K562 (cell line): ENCODE measurements around the gene HTR3E. TPM values are rescaled to one million over a fixed set of nuclear protein-coding genes. Genes with fewer than 3 reads are reported as not detected.

ENCODE experiments used
- CBX5 ChIP-seq: IDR thresholded peaks from 2 replicates; pipeline ENCODE4 v1.6.1; 2014; ENCODE audit warnings: low read depth, borderline replicate concordance
- CHD4 ChIP-seq: fragments of 200-600 bp; sonication (generic); IDR thresholded peaks from 3 replicates; pipeline ENCODE4 v1.6.1; 2012; ENCODE audit warnings: low read depth, mild to moderate bottlenecking, mixed read lengths, low read length, inconsistent platforms; ENCODE audit not compliant: insufficient read depth, insufficient replicate concordance, poor library complexity, severe bottlenecking
- DNMT1 ChIP-seq: fragments of 450-650 bp; IDR thresholded peaks from 2 replicates; pipeline ENCODE4 v1.6.1; 2016; ENCODE audit warnings: antibody characterized with exemption, mild to moderate bottlenecking
- E2F8 ChIP-seq: fragments of 450-650 bp; IDR thresholded peaks from 2 replicates; pipeline ENCODE4 v1.7.1; 2018; ENCODE audit warnings: mild to moderate bottlenecking, low read depth; ENCODE audit not compliant: partially characterized antibody
- HMG20A ChIP-seq: fragments of 450-650 bp; formaldehyde crosslinking; conservative IDR thresholded peaks from 2 replicates; pipeline ENCODE4 v1.4.0; 2020; ENCODE audit warnings: mild to moderate bottlenecking, mixed read lengths
- IFI16 ChIP-seq: fragments of 250-450 bp; sonication (Bioruptor Pico); IDR thresholded peaks from 2 replicates; pipeline ENCODE4 v2.1.2; 2022; ENCODE audit warnings: mild to moderate bottlenecking, inconsistent platforms
- L3MBTL2 ChIP-seq: fragments of 450-650 bp; IDR thresholded peaks from 2 replicates; pipeline ENCODE4 v1.6.1; 2016; ENCODE audit warnings: mild to moderate bottlenecking, moderate library complexity
- LCOR ChIP-seq: sonication (generic); formaldehyde crosslinking; IDR thresholded peaks from 2 replicates; pipeline ENCODE4 v1.8.0; 2022; ENCODE audit warnings: mild to moderate bottlenecking, missing genetic modification reagents
- MECOM ChIP-seq: fragments of 250-450 bp; sonication (Bioruptor Pico); IDR thresholded peaks from 2 replicates; pipeline ENCODE4 v1.8.0; 2022; ENCODE audit warnings: inconsistent platforms
- MTA2 ChIP-seq: fragments of 450-650 bp; IDR thresholded peaks from 2 replicates; pipeline ENCODE4 v1.6.1; 2016; ENCODE audit warnings: low read depth
- MXI1 ChIP-seq: IDR thresholded peaks from 2 replicates; pipeline ENCODE4 v1.6.1; 2011; ENCODE audit warnings: low read depth, mild to moderate bottlenecking, improper control_type of control experiment, low read length
- NUFIP1 ChIP-seq: fragments of 450-650 bp; IDR thresholded peaks from 2 replicates; pipeline ENCODE4 v1.6.1; 2018; ENCODE audit not compliant: partially characterized antibody
- PBX2 ChIP-seq, 2 experiments: IDR thresholded peaks in 1 of 2; conservative IDR thresholded peaks in 1 of 2; 2 replicates each; pipeline ENCODE4 v1.6.1; 2016; ENCODE audit warnings: low read depth in 2 of 2, mild to moderate bottlenecking in 1 of 2, missing compliant biosample characterization in 1 of 2, missing genetic modification characterization in 1 of 2, moderate library complexity in 1 of 2
- SETDB1 ChIP-seq: IDR thresholded peaks from one replicate; pipeline ENCODE4 v1.6.1; 2012; ENCODE audit warnings: low read length, control low read depth, inconsistent platforms
- SIN3B ChIP-seq: fragments of 450-650 bp; IDR thresholded peaks from 2 replicates; pipeline ENCODE4 v1.6.1; 2017; ENCODE audit warnings: low read depth, mild to moderate bottlenecking, moderate library complexity
- SMAD3 ChIP-seq: fragments of 450-650 bp; formaldehyde crosslinking; conservative IDR thresholded peaks from 2 replicates; pipeline ENCODE4 v1.4.0; 2020; ENCODE audit warnings: mild to moderate bottlenecking
- TEAD1 ChIP-seq, 2 experiments: fragments of 450-650 bp in 1 of 2; sonication (generic) in 1 of 2; formaldehyde crosslinking; IDR thresholded peaks; 2 replicates each; pipeline versions ENCODE4 v1.4.0 to v1.8.0; 2020 to 2022; ENCODE audit warnings: mild to moderate bottlenecking in 2 of 2, missing genetic modification reagents in 1 of 2
- TFE3 ChIP-seq: fragments of 450-650 bp; formaldehyde crosslinking; IDR thresholded peaks from 2 replicates; pipeline ENCODE4 v1.4.0; 2020; ENCODE audit warnings: mild to moderate bottlenecking, mixed read lengths
- ZC3H8 ChIP-seq: fragments of 450-650 bp; IDR thresholded peaks from 2 replicates; pipeline ENCODE4 v1.6.1; 2017
- ZNF23 ChIP-seq: fragments of 250-450 bp; sonication (Bioruptor Pico); IDR thresholded peaks from 2 replicates; pipeline ENCODE4 v1.4.0; 2020; ENCODE audit warnings: mild to moderate bottlenecking
- ZNF316 ChIP-seq: fragments of 450-650 bp; IDR thresholded peaks from 2 replicates; pipeline ENCODE4 v1.6.1; 2016
- ZNF561 ChIP-seq: fragments of 450-650 bp; formaldehyde crosslinking; conservative IDR thresholded peaks from 2 replicates; pipeline ENCODE4 v1.4.0; 2020; ENCODE audit warnings: mild to moderate bottlenecking, moderate library complexity
- polyA plus RNA-seq, 8 experiments: library from polyadenylated mRNA; depleted of rRNA in 4 of 8; stranded (reverse) in 5 of 8; unstranded in 3 of 8; fragments of >200 nt; fragmentation: Nextera tagmentation in 2 of 8; fragmentation: Illumina TruSeq in 1 of 8; extraction: Ambion mirVana in 2 of 8; extraction: Trizol in 1 of 8; gene quantifications; 2 replicates each; pipeline versions ENCODE4 v1.2.1 to v1.2.3, GENCODE V29; 2011 to 2014; ENCODE audit warnings: inconsistent platforms in 1 of 8, missing spikeins in 1 of 8
- total RNA-seq, 7 experiments: library from RNA; depleted of rRNA in 6 of 7; stranded (reverse); fragments of >200 nt in 6 of 7; fragmentation: Illumina TruSeq in 2 of 7; extraction: Trizol in 2 of 7; gene quantifications; 2 replicates each; pipeline versions ENCODE4 v1.2.1 to v1.2.3, GENCODE V29; 2011 to 2021; ENCODE audit warnings: low replicate concordance in 1 of 7
- TF ChIP-seq, protein P1 (sequence below): fragments of 250-450 bp; sonication (Bioruptor Pico); IDR thresholded peaks from 2 replicates; pipeline ENCODE4 v1.8.0; 2021; ENCODE audit warnings: borderline replicate concordance, mild to moderate bottlenecking, moderate library complexity; ENCODE audit not compliant: poor library complexity, severe bottlenecking

The HTR3E gene
- total and polyA plus RNA-seq, 9 of the 15 experiments (the other 6 are each of a cell fraction or from before 2014, with no cell fraction given): not detected

DNA sequence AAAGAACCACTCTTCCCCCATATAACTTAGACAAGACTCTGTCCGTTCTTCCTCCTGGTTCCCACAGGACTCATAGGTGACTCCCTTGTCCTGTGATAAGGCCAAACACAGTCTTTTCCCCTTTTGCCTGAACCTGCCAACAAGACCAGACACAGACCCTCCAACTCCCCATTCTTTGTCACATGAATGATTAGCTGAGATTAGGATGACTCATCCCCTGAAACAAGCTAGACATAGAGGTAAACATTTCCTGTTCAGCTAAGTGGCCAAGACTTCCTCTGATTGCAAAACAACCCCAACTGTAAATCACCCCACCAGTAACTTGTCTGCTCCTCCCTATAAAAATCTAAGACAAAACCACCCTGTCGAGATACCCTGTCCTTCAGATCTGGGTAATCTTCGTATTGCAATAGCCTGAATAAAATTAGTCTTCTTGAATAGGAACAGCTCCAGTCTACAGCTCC, 11.4 kb upstream of the HTR3E start (continued):
- TF ChIP-seq PBX2 (CRISPR knock-in tag; IDR thresholded peaks at IDR 0.05; ENCODE audit: low read depth): no peak
- TF ChIP-seq PBX2 (tag; conservative IDR thresholded peaks at IDR 0.05; ENCODE audit: low read depth): peak; percentile 92
- TF ChIP-seq TEAD1 (CRISPR knock-in tag; IDR thresholded peaks at IDR 0.05): 0 out of 4 replicates have a peak, but pooled peaks of 1 of the 2 experiments have one; percentile 7
- no peak for TF ChIP-seq NUFIP1
- TF ChIP-seq CBX5: peak; percentile 78
- no peak for TF ChIP-seq ZNF561 (CRISPR knock-in tag)
- no peak for TF ChIP-seq E2F8
- TF ChIP-seq TFE3 (CRISPR knock-in tag): no peak
- no peak for TF ChIP-seq MECOM
- TF ChIP-seq SMAD3 (CRISPR knock-in tag): no peak
- TF ChIP-seq IFI16: no peak
- no peak for TF ChIP-seq SETDB1
- no peak for TF ChIP-seq SIN3B
- no peak for TF ChIP-seq ZNF23 (CRISPR knock-in tag)
- TF ChIP-seq LCOR (CRISPR knock-in tag): no peak
- TF ChIP-seq MXI1: no peak
- no peak for TF ChIP-seq ZNF316
- TF ChIP-seq, protein P1, sequence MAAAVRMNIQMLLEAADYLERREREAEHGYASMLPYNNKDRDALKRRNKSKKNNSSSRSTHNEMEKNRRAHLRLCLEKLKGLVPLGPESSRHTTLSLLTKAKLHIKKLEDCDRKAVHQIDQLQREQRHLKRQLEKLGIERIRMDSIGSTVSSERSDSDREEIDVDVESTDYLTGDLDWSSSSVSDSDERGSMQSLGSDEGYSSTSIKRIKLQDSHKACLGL (CRISPR knock-in tag): no peak
- no peak for TF ChIP-seq HMG20A (CRISPR knock-in tag)
- TF ChIP-seq DNMT1: no peak
- TF ChIP-seq MTA2: no peak
- no peak for TF ChIP-seq ZC3H8
- TF ChIP-seq L3MBTL2: no peak
- TF ChIP-seq CHD4: no peak
